ENCODE data around the gene GPRASP3.

GPRASP3 gene

DNA sequence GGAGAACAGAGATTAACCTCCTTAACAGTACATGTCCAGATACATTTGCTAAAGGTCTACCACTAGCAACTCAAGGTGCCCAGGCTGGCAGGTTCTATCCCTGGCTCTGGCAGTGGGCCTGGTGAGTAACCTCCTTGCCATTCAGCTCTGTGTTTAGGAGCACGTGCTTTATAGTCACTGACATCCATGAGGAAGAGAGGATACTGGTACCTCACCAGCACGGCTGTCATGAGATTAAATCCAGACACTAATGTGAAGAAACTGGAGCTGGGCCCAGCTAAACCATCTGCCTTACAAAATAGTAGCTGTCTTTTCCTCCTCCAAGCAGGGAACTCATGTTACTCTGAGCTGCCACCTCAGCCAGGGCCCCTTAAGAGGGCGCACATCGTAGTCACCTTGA lies 45.3 kb downstream of the GPRASP3 start:
- no peak for DNase-seq

GRCh38 chrX:102767287-102767686 lies 46.7 kb downstream of the GPRASP3 start:
- no peak for DNase-seq

DNA sequence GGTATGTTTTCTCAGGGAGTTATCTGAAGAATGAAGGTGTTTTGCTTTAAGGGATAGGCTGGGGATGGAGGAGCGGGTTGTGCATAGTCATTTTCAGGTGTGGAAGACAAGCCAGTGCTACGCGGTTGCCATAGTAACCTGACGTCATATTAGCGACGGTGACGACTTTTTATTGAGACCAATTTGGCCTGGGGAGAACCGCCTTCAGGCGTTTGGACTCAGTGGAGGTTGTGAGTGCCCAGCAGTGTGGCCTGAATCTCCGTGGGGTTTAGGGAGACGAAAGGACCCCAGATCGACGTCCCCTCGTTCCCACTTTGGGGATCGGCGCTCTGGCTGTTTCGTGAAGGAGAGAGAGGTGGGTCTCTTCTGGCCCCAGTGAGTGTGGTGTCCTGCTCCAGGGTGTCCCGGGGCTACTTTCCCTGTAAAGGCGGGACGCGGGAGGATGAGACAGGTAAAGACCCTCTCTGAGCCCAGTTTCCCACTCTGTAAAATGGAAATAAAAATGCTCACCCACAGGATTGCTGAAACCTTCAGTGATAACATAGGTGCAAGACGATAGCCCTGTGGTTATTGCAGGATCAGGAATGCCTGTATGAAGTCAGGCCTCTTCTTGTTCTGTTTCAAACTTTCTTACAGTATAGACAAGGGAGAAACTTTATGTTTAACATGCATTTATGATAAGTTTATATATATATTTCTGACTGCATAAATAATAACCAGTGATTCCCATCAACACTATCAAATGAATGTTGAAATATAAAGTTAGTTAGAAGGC lies 48.6 kb downstream of the GPRASP3 start:
- DNase-seq, result peak; percentile 54
